Activated CD4-positive, CD25-positive, alpha-beta regulatory T cell (primary cell): Measurements from ENCODE around the gene PBX3.

Experiments used
- DNase-seq, 4 experiments: peaks; one replicate each; lab custom pipeline; 2025; lab: John Stamatoyannopoulos, UW

Gene PBX3

DNA sequence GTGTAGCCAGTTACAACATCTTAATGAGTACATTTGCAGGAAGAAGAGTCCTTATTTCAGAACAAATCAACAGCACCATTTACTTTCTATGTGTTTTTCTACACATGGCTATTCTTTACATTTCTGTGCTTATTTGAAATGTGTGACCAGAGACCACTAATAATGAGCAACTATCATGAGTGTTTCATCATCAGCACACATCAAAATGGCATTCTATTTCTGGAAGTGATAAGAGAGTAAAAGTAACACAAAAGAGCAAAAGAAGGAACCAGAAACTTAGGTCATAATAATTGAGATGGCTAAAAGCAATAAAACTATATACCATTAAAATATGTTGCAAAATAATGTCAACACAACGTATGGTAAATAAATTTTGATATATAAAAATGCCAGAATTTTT, 159.7 kb downstream of the PBX3 start:
- DNase-seq = no peak

- no peak for DNase-seq
Observed at GRCh38 chr9:125908136-125908535, 161.0 kb downstream of the PBX3 start.

DNA sequence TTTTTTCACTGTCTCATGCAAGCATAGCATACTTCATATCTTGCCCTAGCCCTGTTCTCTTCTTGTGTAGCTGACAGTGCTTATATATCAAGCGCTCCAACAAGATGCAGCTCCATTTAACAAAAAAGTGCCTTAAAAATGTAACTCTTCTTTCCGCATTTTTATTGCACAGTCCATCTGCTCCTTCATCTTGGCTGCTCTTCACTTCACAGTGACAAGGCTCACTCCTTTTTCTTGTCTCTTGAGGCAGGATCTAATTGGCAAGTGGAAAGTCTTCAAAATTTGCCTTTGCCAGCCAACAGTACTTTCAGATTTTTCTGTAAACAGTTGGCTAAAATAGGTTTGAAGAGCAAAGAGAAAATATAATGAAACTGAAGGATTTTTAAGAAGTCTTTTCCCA, 161.8 kb downstream of the PBX3 start:
- DNase-seq = no peak

- DNase-seq = no peak
Observed at GRCh38 chr9:125909459-125909858, 162.3 kb downstream of the PBX3 start.

- no peak for DNase-seq
Observed at GRCh38 chr9:125910286-125910685, 163.1 kb downstream of the PBX3 start.

- no peak for DNase-seq
Observed at GRCh38 chr9:125911861-125912644, 164.9 kb downstream of the PBX3 start.

- no peak for DNase-seq
Observed at GRCh38 chr9:125912667-125913066, 165.5 kb downstream of the PBX3 start.

DNA sequence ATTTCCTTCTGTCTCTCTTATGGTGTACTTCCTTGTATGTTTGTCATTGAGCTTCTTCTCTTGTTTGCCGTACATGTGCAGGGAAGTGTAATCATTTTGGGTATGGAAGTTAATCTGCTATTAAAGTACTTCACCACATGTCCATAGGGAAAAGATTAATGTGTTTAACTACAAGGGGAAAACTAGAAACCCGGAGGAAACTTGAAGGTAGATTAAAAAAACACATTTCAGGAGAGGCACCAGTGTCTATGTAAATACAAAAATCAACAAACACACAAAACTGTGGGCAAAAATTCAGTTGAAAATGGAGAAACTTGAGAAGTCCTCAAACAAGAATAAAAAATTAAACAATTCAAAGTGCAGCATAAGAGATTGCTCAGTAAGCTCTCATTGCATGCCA, 166.4 kb downstream of the PBX3 start:
- DNase-seq = no peak

DNA sequence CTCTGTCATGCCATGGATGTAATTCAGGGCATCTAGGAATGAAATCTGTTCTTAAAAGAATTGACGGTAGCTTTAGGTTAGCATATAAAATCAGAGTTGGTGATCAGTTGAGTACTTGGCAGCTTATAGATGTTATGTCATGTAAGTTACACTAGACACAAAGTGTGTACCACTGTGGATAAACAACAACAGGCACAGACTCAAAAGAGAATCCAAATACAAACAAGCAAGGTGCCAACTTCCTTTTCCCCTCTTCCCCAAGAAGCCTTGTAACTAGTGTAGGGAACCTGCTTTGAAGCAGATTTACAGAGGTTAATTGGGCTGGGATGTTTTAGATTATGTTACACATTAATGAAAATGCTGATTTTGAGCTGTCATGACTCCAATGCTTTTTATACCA, 167.2 kb downstream of the PBX3 start:
- no peak for DNase-seq

GRCh38 chr9:125915606-125916005, 168.4 kb downstream of the PBX3 start:
- no peak for DNase-seq

DNA sequence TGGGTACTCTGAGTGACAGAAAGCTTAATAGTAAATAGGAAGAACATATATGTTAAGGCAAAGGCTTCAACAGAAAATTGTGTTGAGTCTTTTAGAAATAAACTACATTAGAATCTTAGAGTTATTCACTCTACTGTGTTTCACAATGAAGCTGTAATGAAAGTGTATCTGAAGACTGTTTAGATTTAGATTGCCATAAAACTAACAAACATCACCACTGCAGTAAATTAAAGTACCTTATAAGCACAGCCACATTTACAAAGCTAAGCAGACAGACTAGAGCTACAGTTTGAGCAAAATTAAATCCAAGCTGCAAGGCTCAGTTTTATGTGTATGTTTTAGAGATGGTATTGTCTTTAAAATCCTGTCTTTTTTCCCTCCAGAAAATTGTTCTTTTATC, 172.4 kb downstream of the PBX3 start:
- DNase-seq = no peak

GRCh38 chr9:125920402-125920801, 173.2 kb downstream of the PBX3 start:
- DNase-seq = no peak

DNA sequence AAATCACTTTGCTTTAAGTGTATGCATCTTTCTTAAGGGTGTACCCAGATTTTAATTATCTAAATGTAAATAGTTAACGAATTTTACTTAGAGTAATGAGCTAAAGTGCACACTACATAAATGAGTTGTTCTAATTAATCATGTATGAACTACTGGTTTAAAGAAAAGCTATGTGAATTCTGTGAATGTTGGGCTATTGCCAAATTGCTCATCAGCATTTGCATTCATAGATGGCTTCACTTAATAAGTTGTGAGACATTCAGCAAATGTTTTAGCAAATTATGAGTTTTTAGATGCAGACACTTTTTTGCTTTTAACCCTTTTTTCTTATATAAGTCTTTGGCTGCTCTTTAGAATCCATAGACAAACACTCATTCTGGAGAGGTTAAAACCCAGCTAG, 175.7 kb downstream of the PBX3 start:
- DNase-seq = no peak

- DNase-seq = no peak
Observed at GRCh38 chr9:125924351-125924750, 177.2 kb downstream of the PBX3 start.

GRCh38 chr9:125926936-125927335, 179.8 kb downstream of the PBX3 start:
- DNase-seq = no peak

DNA sequence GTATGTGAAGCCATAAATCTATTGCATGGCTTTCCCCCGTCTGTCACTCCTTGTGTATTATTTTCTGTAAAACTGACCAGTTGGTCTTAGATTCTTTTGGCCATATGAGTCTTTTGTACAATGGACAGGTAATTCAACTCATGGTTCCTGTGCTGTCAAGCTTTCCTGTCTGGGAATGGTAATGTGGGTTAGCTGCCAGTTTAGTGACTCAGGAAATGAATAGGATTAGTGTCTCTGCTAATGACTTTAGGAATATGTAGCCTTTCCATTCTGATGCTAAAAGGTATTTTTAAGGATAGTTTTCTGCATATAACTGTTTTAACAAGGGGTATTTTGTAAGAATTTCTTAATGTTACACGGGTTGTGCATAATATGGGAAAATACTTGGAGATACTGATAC, 182.7 kb downstream of the PBX3 start:
- no peak for DNase-seq

- no peak for DNase-seq
Observed at GRCh38 chr9:125931211-125931610, 184.0 kb downstream of the PBX3 start.

GRCh38 chr9:125932012-125932411, 184.8 kb downstream of the PBX3 start:
- no peak for DNase-seq

DNA sequence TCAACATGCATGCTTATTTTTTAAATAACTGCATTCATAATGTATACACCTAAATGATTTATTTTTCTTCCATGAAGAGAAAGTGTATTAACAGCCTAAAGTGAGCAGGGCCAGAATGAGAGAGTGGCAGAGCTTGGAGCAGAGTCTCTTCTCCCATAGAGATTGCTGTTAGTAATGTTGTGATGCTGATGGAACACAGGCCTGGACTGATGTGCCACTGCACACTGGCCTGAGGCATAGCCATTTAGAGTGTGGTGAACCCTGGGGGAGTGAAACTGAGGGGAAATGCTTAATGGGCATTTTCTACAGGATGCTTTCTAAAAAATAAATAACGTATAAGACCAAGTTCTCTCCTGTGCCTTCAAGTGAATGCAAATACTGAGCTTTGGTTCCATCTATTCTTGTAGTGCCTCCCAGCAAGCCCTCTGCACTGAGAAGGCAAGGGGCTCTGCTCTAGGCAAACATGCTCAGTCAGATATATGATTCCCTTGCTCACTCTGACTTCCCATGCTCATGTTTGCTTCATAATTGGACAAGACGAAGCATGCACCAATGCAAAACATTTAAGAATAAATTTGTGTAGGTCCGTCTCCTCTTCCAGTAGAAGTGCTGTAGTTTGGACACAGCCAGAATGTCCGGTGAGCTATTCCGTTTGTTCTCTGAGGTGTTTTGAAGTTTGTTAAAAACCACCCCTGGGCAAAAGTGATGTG, 185.7 kb downstream of the PBX3 start:
- no peak for DNase-seq

- DNase-seq = no peak
Observed at GRCh38 chr9:125942125-125942524, 195.0 kb downstream of the PBX3 start.

- DNase-seq = no peak
Observed at GRCh38 chr9:125943831-125944230, 196.7 kb downstream of the PBX3 start.

- no peak for DNase-seq
Observed at GRCh38 chr9:125946397-125946796, 199.2 kb downstream of the PBX3 start.

GRCh38 chr9:125948887-125949596, 201.9 kb downstream of the PBX3 start:
- DNase-seq = no peak
